Brain microvascular endothelial cell (primary cell): ENCODE results near the gene ZNF524.

ENCODE experiments used
- DNase-seq: peaks from one replicate; pipeline ENCODE4 v3.0.0-alpha.2; 2020
- H3K27ac ChIP-seq: fragments of 250-450 bp; sonication (Bioruptor Pico); 2 replicates; pipeline ENCODE4 v1.5.1; 2020; ENCODE audit warnings: mild to moderate bottlenecking, moderate library complexity
- H3K27me3 ChIP-seq: fragments of 250-450 bp; sonication (Bioruptor Pico); replicated peaks from 2 replicates; pipeline ENCODE4 v1.5.1; 2020; ENCODE audit warnings: mild to moderate bottlenecking
- H3K36me3 ChIP-seq: fragments of 250-450 bp; sonication (Bioruptor Pico); replicated peaks from 2 replicates; pipeline ENCODE4 v1.5.1; 2020; ENCODE audit warnings: mild to moderate bottlenecking
- H3K4me3 ChIP-seq: 2 replicates; pipeline ENCODE4 v1.5.1; 2011; ENCODE audit warnings: low read depth, mild to moderate bottlenecking, control low read depth, low read length, moderate library complexity
- CTCF ChIP-seq: IDR thresholded peaks from 2 replicates; pipeline ENCODE4 v1.5.1; 2011; ENCODE audit warnings: low read depth, mild to moderate bottlenecking, moderate library complexity, low read length, control low read depth, inconsistent platforms; ENCODE audit errors: missing control alignments
- in situ Hi-C: cut with HindIII; loops from 2 replicates; pipeline ENCODE4 v1.10.0; 2017; ENCODE audit warnings: low sequenced_read_pairs, low pct_ligation_motif_present

The ZNF524 gene

DNA sequence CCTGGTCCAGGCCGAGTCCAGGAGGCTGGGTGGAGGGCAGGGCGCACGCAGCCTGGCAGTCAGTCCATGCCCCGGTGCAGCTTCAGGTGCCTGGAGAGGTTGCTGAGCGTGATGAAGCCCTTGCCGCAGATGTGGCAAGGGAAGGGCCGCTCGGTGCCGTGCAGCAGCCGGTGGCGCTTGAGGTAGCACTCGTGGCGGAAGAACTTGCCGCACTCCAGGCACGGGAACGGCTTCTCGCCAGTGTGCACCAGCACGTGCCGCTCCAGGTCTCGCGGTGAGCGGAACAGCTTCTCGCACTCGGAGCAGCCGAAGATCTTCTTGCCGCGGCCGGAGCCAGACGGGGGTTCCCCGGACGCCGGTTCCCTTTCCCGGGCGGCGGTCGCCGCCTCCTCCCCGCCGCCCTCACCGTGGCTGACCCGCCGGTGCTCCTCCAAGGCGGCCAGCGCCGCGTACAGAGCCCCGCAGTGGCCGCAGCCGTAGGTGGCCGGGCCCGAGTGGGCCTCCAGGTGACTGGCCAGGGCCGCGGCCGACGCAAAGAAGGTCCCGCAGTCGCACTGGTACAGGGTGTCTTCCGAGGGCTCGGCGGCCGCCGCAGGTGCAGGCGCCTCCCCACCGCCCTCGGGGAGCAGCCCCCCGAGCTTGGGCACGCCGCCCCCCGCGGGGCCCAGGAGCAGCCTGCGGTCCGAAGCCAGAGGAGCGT lies 7.5 kb upstream of the ZNF524 start:
- TF ChIP-seq CTCF, result no peak
- no peak overlapping the region for H3K4me3 ChIP-seq
- no peaks in the 10 kb centered on the region for H3K27me3 ChIP-seq
- DNase-seq, result no peak
- H3K27ac ChIP-seq, result no peak overlapping the region
- in situ Hi-C loops, result no loop called here
- peaks cover 32% of the 10 kb centered on the region for H3K36me3 ChIP-seq

- no peak for DNase-seq
- in situ Hi-C loops, result no loop called here
- no peak for TF ChIP-seq CTCF
- peaks cover 32% of the 10 kb centered on the region for H3K36me3 ChIP-seq
- no peak overlapping the region for H3K4me3 ChIP-seq
- H3K27ac ChIP-seq, result no peak overlapping the region
- H3K27me3 ChIP-seq, result no peaks in the 10 kb centered on the region
These were observed 6.9 kb upstream of the ZNF524 start for GRCh38 chr19:55593096-55593772.

GRCh38 chr19:55594996-55595545 lies 5.0 kb upstream of the ZNF524 start:
- no peak for TF ChIP-seq CTCF
- H3K27ac ChIP-seq, result no peak overlapping the region
- no peak for DNase-seq
- H3K36me3 ChIP-seq, result peaks cover 32% of the 10 kb centered on the region
- in situ Hi-C loops, result no loop called here
- no peak overlapping the region for H3K4me3 ChIP-seq
- H3K27me3 ChIP-seq, result no peaks in the 10 kb centered on the region

GRCh38 chr19:55596304-55596703 lies 3.8 kb upstream of the ZNF524 start:
- in situ Hi-C loops, result no loop called here
- H3K27ac ChIP-seq, result no peak overlapping the region
- no peak for TF ChIP-seq CTCF
- peaks cover 32% of the 10 kb centered on the region for H3K36me3 ChIP-seq
- no peak overlapping the region for H3K4me3 ChIP-seq
- no peaks in the 10 kb centered on the region for H3K27me3 ChIP-seq
- DNase-seq, result no peak

GRCh38 chr19:55597501-55597921 lies 2.6 kb upstream of the ZNF524 start:
- H3K36me3 ChIP-seq, result peaks cover 28% of the 10 kb centered on the region
- TF ChIP-seq CTCF, result no peak
- no peak overlapping the region for H3K4me3 ChIP-seq
- no peak for DNase-seq
- in situ Hi-C loops, result no loop called here
- no peak overlapping the region for H3K27ac ChIP-seq
- no peaks in the 10 kb centered on the region for H3K27me3 ChIP-seq
